Activated naive CD4-positive, alpha-beta T cell treated with anti-CD3 and anti-CD28 coated beads, Interleukin-2, amount 50 U/mL, for 24 hours (primary cell): ENCODE measurements around the gene TRMT10C.
A peak's percentile ranks its signal among the peaks of the same experiment; 100 is the strongest.
"Not testable (repeated sequence)": the region's sequence is repeated elsewhere in the genome, so short reads cannot be mapped to it uniquely, and the experiment has no call there.

Experiments
- H3K27ac Mint-ChIP-seq: one replicate; pipeline ENCODE4 v1.8.0; 2021; ENCODE audit warnings: mild to moderate bottlenecking, mixed read lengths
- H3K27me3 Mint-ChIP-seq: one replicate; pipeline ENCODE4 v1.8.0; 2021; ENCODE audit warnings: mixed read lengths
- H3K36me3 Mint-ChIP-seq: one replicate; pipeline ENCODE4 v1.8.0; 2021; ENCODE audit warnings: mixed read lengths
- H3K4me1 Mint-ChIP-seq: one replicate; pipeline ENCODE4 v1.8.0; 2021; ENCODE audit warnings: mixed read lengths
- H3K4me3 Mint-ChIP-seq: one replicate; pipeline ENCODE4 v1.8.0; 2021; ENCODE audit warnings: mild to moderate bottlenecking, mixed read lengths
- H3K9me3 Mint-ChIP-seq: one replicate; pipeline ENCODE4 v1.8.0; 2021; ENCODE audit warnings: mixed read lengths

TRMT10C gene

GRCh38 chr3:101574388-101575112 lies 12.9 kb downstream of the TRMT10C start:
- Mint-ChIP-seq H3K27me3 (no peaks in the 10 kb centered on the region), H3K27ac (peak overlapping the region; percentile 97), H3K9me3 (no peaks in the 10 kb centered on the region)

DNA sequence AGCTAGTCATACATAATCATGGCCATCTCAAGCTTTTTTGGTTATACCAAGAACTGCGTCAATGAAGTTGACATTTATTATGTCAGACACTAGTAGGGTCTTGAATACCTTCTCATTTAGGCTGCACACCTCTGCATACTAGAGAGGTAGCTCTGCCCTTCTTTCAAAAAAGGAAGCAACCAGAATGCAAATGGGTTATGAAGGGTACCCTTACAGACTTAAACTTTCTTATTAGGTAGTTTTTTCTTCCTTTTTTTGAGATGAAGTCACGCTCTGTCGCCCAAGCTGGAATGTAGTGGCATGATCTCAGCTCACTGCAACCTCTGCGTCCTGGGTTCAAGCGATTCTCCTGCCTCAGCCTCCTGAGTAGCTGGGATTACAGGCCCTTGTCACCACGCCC lies 15.6 kb downstream of the TRMT10C start:
- Mint-ChIP-seq H3K27me3 (no peaks in the 10 kb centered on the region), H3K4me3 (peak overlapping the region; percentile 42), H3K4me1 (peaks cover 65% of the 10 kb centered on the region), H3K36me3 (peaks cover 5% of the 10 kb centered on the region), H3K9me3 (no peaks in the 10 kb centered on the region), H3K27ac (no peak overlapping the region)

More at GRCh38 chr3:101574388-101575112, 12.9 kb downstream of the TRMT10C start:
- Mint-ChIP-seq H3K4me3 (peak overlapping the region; percentile 97), H3K4me1 (peaks cover 75% of the 10 kb centered on the region), H3K36me3 (peaks cover 5% of the 10 kb centered on the region)

DNA sequence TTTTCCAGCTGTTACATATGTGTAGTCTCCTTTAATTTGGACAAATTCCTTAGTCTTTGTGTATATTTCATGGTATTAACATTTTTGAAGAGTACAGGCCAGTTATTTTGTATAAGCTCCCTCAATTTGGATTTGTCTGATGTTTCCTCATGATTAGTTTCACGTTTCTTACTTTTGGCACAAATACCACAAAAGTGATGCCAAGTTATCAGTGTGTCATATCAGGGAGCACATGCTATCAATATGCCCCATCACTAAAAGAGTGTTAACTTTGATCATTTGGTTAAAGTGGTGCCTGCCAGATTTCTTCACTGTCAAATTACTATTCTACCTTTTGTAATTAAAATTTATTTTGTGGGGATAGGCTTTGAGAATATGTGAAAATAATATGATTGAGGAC lies 26.9 kb downstream of the TRMT10C start:
- Mint-ChIP-seq H3K4me3 (no peak overlapping the region), H3K36me3 (peaks cover 10% of the 10 kb centered on the region)

DNA sequence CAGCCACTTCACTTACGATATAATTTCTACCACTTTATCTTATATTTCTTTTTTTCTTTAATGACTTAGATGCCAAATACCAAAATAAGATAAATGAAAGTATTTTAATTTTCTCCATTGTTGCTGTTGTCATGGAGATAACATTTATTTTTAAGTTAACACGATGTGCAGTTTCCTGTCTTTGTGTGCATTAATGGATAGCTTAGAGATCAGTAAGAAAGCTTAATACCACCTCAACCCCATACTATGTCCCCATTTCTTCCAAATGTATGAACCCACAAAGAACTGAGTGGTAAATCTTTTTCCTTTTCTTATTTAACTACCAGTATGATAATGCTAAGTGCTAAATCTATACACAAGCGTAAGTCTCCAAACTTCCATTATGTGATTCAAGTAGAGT lies 29.4 kb downstream of the TRMT10C start:
- no peak overlapping the region for H3K4me3 Mint-ChIP-seq
- H3K9me3 Mint-ChIP-seq: no peaks in the 10 kb centered on the region
- H3K27me3 Mint-ChIP-seq: no peaks in the 10 kb centered on the region
- H3K4me1 Mint-ChIP-seq: peaks cover 38% of the 10 kb centered on the region
- H3K36me3 Mint-ChIP-seq: peaks cover 11% of the 10 kb centered on the region
- no peak overlapping the region for H3K27ac Mint-ChIP-seq

More for the DNA sequence above, 26.9 kb downstream of the TRMT10C start:
- H3K4me1 Mint-ChIP-seq: peaks cover 55% of the 10 kb centered on the region
- no peaks in the 10 kb centered on the region for H3K9me3 Mint-ChIP-seq
- H3K27me3 Mint-ChIP-seq: no peaks in the 10 kb centered on the region
- peak overlapping the region; percentile 51 for H3K27ac Mint-ChIP-seq

DNA sequence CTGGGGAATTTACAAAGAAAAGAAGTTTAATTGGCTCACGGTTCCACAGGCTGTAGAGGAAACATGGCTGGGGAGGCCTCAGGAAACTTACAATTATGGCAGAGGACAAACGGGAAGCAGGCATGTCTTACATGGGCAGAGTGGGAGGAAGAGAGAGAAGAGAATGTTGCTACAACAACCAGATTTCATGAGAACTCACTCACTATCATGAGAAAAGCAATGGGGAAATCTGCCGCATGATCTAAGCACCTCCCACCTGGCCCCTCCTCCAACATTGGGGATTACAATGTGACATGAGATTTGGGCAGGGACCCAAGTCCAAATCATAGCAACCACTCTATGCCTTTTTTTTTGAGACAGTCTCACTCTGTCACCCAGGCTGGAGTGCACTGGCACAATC lies 41.1 kb downstream of the TRMT10C start:
- Mint-ChIP-seq H3K4me3 (no peak overlapping the region), H3K9me3 (no peaks in the 10 kb centered on the region), H3K4me1 (peaks cover 10% of the 10 kb centered on the region)

GRCh38 chr3:101603184-101603583 lies 41.5 kb downstream of the TRMT10C start:
- Mint-ChIP-seq H3K36me3 (peaks cover 3% of the 10 kb centered on the region), H3K4me3 (no peak overlapping the region), H3K27ac (no peak overlapping the region), H3K4me1 (peaks cover 10% of the 10 kb centered on the region), H3K9me3 (no peaks in the 10 kb centered on the region), H3K27me3 (no peaks in the 10 kb centered on the region)

More for the DNA sequence above, 41.1 kb downstream of the TRMT10C start:
- no peaks in the 10 kb centered on the region for H3K27me3 Mint-ChIP-seq
- H3K36me3 Mint-ChIP-seq: peaks cover 3% of the 10 kb centered on the region
- no peak overlapping the region for H3K27ac Mint-ChIP-seq

DNA sequence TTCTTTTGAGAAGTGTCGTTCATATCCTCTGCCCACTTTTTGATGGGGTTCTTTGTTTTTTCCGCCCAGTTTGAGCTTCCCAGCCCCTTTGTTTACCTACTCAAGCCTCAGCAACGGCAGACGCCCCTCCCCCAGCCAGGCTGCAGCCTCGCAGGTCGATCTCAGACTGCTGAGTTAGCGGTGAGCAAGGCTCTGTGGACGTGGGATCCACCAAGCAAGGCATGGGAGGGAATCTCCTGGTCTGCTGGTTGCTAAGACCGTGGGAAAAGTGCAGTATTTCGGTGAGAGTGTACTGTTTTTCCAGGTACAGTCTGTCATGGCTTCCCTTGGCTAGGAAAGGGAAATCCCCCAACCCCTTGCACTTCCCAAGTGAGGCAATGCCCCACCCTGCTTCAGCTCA lies 43.7 kb downstream of the TRMT10C start:
- not testable (repeated sequence) for H3K36me3 Mint-ChIP-seq, H3K4me1 Mint-ChIP-seq, H3K27ac Mint-ChIP-seq, H3K4me3 Mint-ChIP-seq, H3K27me3 Mint-ChIP-seq, H3K9me3 Mint-ChIP-seq

- H3K4me1 Mint-ChIP-seq: no peaks in the 10 kb centered on the region
- H3K36me3 Mint-ChIP-seq: no peaks in the 10 kb centered on the region
- no peaks in the 10 kb centered on the region for H3K9me3 Mint-ChIP-seq
- H3K27ac Mint-ChIP-seq: no peak overlapping the region
- H3K4me3 Mint-ChIP-seq: no peak overlapping the region
- no peaks in the 10 kb centered on the region for H3K27me3 Mint-ChIP-seq
These were observed 49.4 kb downstream of the TRMT10C start for GRCh38 chr3:101611023-101611422.

DNA sequence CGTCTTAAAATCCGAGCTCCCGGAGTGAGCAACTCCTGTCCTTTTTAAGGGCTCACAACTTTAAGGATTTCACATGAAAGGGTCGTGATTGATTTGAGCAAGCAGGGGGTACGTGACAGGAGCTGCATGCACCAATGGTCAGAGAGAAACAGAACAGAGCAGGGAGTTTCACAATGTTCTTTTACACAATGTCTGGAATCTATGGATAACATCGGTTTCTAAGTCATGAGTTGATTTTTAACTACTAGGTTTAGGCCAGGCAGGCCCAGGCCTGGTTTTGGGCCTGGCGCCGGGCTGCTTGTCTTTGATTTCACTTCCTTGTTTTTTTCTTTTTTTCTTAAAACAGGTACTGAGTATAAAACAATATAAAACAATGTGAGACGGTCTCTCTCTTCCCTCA lies 51.3 kb downstream of the TRMT10C start:
- H3K27ac Mint-ChIP-seq, H3K4me3 Mint-ChIP-seq, H3K36me3 Mint-ChIP-seq, H3K27me3 Mint-ChIP-seq, H3K4me1 Mint-ChIP-seq, H3K9me3 Mint-ChIP-seq: not testable (repeated sequence)

DNA sequence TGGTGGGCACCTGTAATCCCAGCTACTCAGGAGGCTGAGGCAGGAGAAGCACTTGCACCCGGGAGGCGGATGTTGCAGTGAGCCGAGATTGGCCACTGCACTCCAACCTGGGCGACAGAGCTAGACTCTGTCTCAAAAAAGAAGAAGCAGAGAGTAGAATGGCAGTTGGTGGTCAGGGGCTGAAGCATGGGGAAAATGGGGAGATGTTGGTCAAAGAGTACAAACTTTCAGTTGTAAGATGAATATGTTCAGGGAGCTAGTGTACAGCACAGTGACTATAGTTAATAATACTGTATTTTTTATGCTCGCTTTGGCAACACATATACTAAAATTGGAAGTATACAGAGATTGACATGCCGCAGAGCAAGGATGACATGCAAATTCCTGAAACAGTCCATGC lies 53.9 kb downstream of the TRMT10C start:
- Mint-ChIP-seq H3K4me3 (no peak overlapping the region), H3K36me3 (no peaks in the 10 kb centered on the region), H3K9me3 (no peaks in the 10 kb centered on the region), H3K4me1 (no peaks in the 10 kb centered on the region), H3K27me3 (no peaks in the 10 kb centered on the region), H3K27ac (no peak overlapping the region)
